Nephron progenitor cell (in vitro differentiated cells): ENCODE measurements around the gene GUK1.

ENCODE experiments used
- DNase-seq: peaks from one replicate; pipeline ENCODE4 v3.0.0; 2021
- H3K27ac Mint-ChIP-seq: 2 replicates; pipeline ENCODE4 v1.8.0; 2021; ENCODE audit warnings: mild to moderate bottlenecking, moderate library complexity, mixed read lengths
- H3K27me3 Mint-ChIP-seq: 2 replicates; pipeline ENCODE4 v1.8.0; 2021; ENCODE audit warnings: mild to moderate bottlenecking, low read depth, mixed read lengths; ENCODE audit not compliant: poor library complexity
- H3K36me3 Mint-ChIP-seq: 2 replicates; pipeline ENCODE4 v1.8.0; 2021; ENCODE audit warnings: low read depth, mixed read lengths
- H3K4me1 Mint-ChIP-seq: 2 replicates; pipeline ENCODE4 v1.8.0; 2021; ENCODE audit warnings: mixed read lengths
- H3K4me3 Mint-ChIP-seq: 2 replicates; pipeline ENCODE4 v1.8.0; 2021; ENCODE audit warnings: mild to moderate bottlenecking, moderate library complexity, mixed read lengths
- H3K9me3 Mint-ChIP-seq: 2 replicates; pipeline ENCODE4 v1.8.0; 2021; ENCODE audit warnings: mild to moderate bottlenecking, moderate library complexity, mixed read lengths
- TF ChIP-seq, protein P1 (sequence below): fragments of 200-600 bp; sonication (generic); IDR thresholded peaks from 2 replicates; pipeline ENCODE4 v1.5.0; 2021; ENCODE audit warnings: antibody characterized with exemption

Gene GUK1

DNA sequence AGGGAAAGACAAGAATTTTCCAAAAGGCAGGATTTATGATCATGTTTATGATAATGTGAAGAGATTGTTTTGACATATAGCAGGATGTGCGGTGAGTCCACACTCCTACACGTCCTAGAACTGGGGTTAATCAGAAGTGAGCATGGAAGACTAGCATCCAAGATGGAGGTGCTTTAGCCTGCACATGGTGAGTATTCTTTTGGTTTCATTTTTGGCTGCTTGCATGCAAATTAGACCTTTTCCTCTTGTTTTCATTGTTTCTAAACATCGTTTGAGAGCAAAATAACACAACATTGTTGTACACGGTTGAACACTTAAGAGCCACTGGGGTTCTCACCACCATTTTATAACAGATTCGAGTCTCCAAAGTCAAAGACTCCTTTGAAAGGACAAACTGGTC, 14.9 kb upstream of the GUK1 start:
- DNase-seq, result no peak
- TF ChIP-seq, protein P1, sequence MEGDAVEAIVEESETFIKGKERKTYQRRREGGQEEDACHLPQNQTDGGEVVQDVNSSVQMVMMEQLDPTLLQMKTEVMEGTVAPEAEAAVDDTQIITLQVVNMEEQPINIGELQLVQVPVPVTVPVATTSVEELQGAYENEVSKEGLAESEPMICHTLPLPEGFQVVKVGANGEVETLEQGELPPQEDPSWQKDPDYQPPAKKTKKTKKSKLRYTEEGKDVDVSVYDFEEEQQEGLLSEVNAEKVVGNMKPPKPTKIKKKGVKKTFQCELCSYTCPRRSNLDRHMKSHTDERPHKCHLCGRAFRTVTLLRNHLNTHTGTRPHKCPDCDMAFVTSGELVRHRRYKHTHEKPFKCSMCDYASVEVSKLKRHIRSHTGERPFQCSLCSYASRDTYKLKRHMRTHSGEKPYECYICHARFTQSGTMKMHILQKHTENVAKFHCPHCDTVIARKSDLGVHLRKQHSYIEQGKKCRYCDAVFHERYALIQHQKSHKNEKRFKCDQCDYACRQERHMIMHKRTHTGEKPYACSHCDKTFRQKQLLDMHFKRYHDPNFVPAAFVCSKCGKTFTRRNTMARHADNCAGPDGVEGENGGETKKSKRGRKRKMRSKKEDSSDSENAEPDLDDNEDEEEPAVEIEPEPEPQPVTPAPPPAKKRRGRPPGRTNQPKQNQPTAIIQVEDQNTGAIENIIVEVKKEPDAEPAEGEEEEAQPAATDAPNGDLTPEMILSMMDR, result no peak
- peaks cover 92% of the 10 kb centered on the region for H3K27me3 Mint-ChIP-seq
- peaks cover 12% of the 10 kb centered on the region for H3K9me3 Mint-ChIP-seq
- no peaks in the 10 kb centered on the region for H3K4me1 Mint-ChIP-seq
- no peak overlapping the region for H3K4me3 Mint-ChIP-seq
- no peak overlapping the region for H3K27ac Mint-ChIP-seq
- H3K36me3 Mint-ChIP-seq, result no peaks in the 10 kb centered on the region

DNA sequence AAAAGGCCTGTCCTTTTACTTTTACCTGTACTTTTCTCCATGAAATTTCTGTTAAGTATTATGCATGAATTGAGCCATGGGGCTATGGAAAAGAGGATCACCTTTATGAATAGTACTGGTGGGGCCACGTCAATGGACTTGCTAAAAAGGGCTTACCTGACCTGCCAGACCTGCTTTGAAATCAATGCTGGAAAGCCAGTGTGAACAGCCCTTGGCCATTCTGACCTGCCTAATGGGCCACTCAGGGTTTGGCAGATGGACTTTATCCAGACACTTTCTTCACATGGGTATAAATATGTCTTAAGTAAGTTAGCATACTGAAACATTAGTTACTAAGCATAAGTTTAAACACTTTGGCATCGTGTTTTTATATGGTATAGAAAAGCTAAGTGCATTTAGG, 8.3 kb upstream of the GUK1 start:
- Mint-ChIP-seq H3K27me3 (peaks cover 94% of the 10 kb centered on the region), H3K36me3 (no peaks in the 10 kb centered on the region), H3K4me1 (peaks cover 8% of the 10 kb centered on the region), H3K4me3 (no peak overlapping the region), H3K9me3 (no peaks in the 10 kb centered on the region), H3K27ac (no peak overlapping the region)
- DNase-seq, result no peak
- TF ChIP-seq, protein P1, result no peak

DNA sequence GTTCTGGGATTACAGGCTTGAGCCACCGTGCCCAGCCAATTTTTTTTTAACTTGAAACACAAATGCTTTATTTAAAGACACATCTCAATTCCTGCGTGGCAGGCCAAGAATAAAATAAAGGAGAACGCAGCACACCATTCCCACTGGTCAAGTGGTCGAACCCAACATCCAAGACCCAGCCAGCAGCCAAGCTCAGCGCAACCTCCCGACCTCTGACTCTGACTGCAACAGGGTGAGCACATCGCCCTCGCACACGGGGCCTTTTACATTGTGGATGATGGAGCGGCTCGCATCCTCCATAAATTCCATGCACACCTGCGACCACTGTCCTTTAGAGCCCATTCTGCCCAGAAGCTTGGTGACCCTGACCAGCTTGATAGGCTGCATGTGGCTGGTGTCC, 5.5 kb upstream of the GUK1 start:
- DNase-seq, result no peak
- H3K4me1 Mint-ChIP-seq, result peaks cover 8% of the 10 kb centered on the region
- peaks cover 93% of the 10 kb centered on the region for H3K27me3 Mint-ChIP-seq
- H3K9me3 Mint-ChIP-seq, result no peaks in the 10 kb centered on the region
- H3K4me3 Mint-ChIP-seq, result no peak overlapping the region
- TF ChIP-seq, protein P1, result no peak
- H3K36me3 Mint-ChIP-seq, result no peaks in the 10 kb centered on the region
- H3K27ac Mint-ChIP-seq, result no peak overlapping the region

DNA sequence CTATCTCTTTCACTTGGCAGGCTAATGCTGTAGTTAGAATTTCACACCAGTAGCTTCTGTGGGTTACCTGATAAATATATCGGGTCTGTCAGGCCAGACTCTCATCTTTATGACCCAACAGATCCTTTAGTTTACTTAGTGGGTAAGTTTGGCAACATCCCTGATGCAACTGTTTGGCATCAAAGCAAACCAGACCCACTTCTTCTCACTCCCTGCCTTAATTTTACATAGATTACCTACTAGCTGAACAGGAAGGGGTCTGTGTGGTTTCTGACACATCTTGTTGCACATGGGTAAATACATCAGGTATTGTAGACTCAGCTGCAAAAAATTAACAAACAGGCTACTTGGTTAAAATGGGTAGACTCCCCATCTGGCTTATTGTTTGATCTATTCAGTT, 3.2 kb upstream of the GUK1 start:
- no peak for DNase-seq
- no peak overlapping the region for H3K27ac Mint-ChIP-seq
- peaks cover 9% of the 10 kb centered on the region for H3K4me1 Mint-ChIP-seq
- H3K4me3 Mint-ChIP-seq, result no peak overlapping the region
- no peaks in the 10 kb centered on the region for H3K36me3 Mint-ChIP-seq
- H3K27me3 Mint-ChIP-seq, result peaks cover 73% of the 10 kb centered on the region
- TF ChIP-seq, protein P1, result no peak
- H3K9me3 Mint-ChIP-seq, result no peaks in the 10 kb centered on the region

DNA sequence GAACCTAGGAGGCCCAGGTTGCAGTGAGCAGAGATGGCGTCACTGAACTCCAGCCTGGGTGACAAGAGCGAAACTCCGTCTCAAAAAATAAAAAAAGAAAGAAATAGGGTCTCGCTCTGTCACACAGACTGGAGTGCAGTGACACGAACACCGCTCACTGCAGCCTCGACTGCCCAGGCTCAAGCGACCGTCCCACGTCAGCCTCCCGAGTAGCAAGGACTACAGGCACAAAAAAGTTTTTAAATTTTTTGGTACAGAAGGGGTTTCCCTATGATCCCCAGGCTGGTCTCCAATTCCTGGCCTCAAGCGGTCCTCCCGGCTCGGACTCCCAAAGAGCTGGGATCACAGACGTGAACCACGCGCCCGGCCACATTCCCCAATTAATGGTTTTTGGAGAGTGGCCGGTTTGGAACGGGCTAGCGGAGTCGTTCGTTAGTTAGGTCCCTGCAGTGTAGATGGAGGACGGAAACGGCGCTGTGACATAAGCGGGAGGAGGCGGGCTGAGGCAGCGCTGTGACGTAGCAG, 611 bp upstream of the GUK1 start:
- Mint-ChIP-seq H3K4me1 (peaks cover 21% of the 10 kb centered on the region), H3K9me3 (no peaks in the 10 kb centered on the region), H3K4me3 (peak overlapping the region; percentile 92), H3K36me3 (no peaks in the 10 kb centered on the region), H3K27ac (peak overlapping the region; percentile 92), H3K27me3 (peaks cover 51% of the 10 kb centered on the region)
- no peak for DNase-seq
- TF ChIP-seq, protein P1, result no peak

DNA sequence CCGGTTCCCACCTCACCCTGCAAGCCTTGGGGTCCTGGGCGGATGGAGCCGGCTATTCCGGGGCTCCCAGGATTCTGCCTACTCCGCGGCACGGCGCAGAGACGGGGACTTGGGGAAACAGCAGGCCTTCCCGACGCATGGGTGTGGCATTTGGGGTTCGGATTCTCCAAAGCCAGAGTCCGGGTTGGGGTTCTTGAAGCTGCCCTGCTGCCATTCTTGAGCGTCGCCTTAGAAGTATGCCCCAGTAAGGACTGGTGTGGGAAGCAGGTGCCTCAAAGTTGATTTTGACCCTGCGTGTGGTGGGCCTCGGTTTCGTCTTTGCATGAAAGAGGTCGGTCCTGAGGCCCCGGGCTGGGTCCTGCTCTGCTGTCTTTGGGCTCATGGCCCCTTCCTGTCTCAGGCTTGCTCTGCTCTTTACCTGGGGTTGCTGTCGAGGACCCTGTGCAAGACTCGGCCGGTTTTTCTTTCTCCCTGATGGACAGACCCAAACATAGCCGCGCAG, 696 bp downstream of the GUK1 start:
- H3K36me3 Mint-ChIP-seq, result no peaks in the 10 kb centered on the region

More for the DNA sequence above, 696 bp downstream of the GUK1 start:
- TF ChIP-seq, protein P1, result no peak
- Mint-ChIP-seq H3K9me3 (no peaks in the 10 kb centered on the region), H3K4me1 (peaks cover 21% of the 10 kb centered on the region), H3K4me3 (peak overlapping the region; percentile 92), H3K27me3 (peaks cover 37% of the 10 kb centered on the region), H3K27ac (peak overlapping the region; percentile 95)
- no peak for DNase-seq
